Esophagus squamous epithelium (tissue), 5 donors: ENCODE measurements around the gene C12orf42. TPM values are rescaled to one million over a fixed set of nuclear protein-coding genes. Genes with fewer than 3 reads are reported as not detected.
"Not testable (repeated sequence)": the region's sequence is repeated elsewhere in the genome, so short reads cannot be mapped to it uniquely, and the experiment has no call there.

Source experiments
- DNase-seq: peaks from one replicate; lab custom pipeline; 2025; lab: John Stamatoyannopoulos, UW
- H3K27ac ChIP-seq, 4 donors: fragments of 200-600 bp; sonication (generic); one replicate each; pipeline ENCODE4 v1.5.1; 2016 to 2019; ENCODE audit warnings: mild to moderate bottlenecking in 1 of 4
- H3K27me3 ChIP-seq, 4 donors: fragments of 200-600 bp; sonication (generic); 1 replicate in 3 of 4; 2 replicates in 1 of 4; pipeline versions ENCODE4 v1.5.1 to v1.6.0; 2017 to 2021; ENCODE audit warnings: antibody characterized with exemption in 1 of 4
- H3K36me3 ChIP-seq, 3 donors: fragments of 200-600 bp; sonication (generic); one replicate each; pipeline ENCODE4 v1.5.1; 2016 to 2019
- H3K4me1 ChIP-seq, 3 donors: fragments of 200-600 bp; sonication (generic); one replicate each; pipeline ENCODE4 v1.5.1; 2017 to 2019
- H3K4me3 ChIP-seq, 4 donors: fragments of 200-600 bp; sonication (generic); 1 replicate in 3 of 4; 2 replicates in 1 of 4; pipeline ENCODE4 v1.5.1; 2016 to 2019; ENCODE audit warnings: mild to moderate bottlenecking in 2 of 4, moderate library complexity in 1 of 4
- H3K9me3 ChIP-seq, 3 donors: fragments of 200-600 bp; sonication (generic); one replicate each; pipeline ENCODE4 v1.5.1; 2016 to 2019
- CTCF ChIP-seq, 6 experiments: fragments of 450-650 bp in 4 of 6; fragments of 200-600 bp in 2 of 6; sonication (generic) in 2 of 6; IDR thresholded peaks; one replicate each; pipeline ENCODE4 v1.5.1; 2016 to 2019; ENCODE audit warnings: antibody characterized with exemption in 6 of 6, mild to moderate bottlenecking in 4 of 6, moderate library complexity in 4 of 6
- POLR2A ChIP-seq, 4 donors: fragments of 450-650 bp; IDR thresholded peaks; one replicate each; pipeline ENCODE4 v1.6.1; 2017; ENCODE audit warnings: antibody characterized with exemption in 4 of 4, mild to moderate bottlenecking in 4 of 4, moderate library complexity in 3 of 4
- WGBS, 2 donors: methylation state at CpG; one replicate each; pipeline ENCODE4 v1.1.5; 2018; 5-methylcytosine and 5-hydroxymethylcytosine counted together
- intact Hi-C: fragments of 100-400 bp; cut with DNase I; formaldehyde crosslinking; loops from one replicate; pipeline ENCODE4 v1.15.0; 2022
- total RNA-seq, 4 donors: library from RNA; depleted of rRNA; stranded (reverse); fragments of >200 nt; gene quantifications; one replicate each; pipeline ENCODE4 v1.1.0, GENCODE V29; 2016
- donor health status: DM: yes; HTN: yes; CAD: no.

The C12orf42 gene
- total RNA-seq, 4 donors from 2014 or later, result not detected

- TF ChIP-seq POLR2A (IDR thresholded peaks at IDR 0.05) (no peak), CTCF (IDR thresholded peaks at IDR 0.05) (no peak)
- no peaks in the 10 kb centered on the region for H3K9me3 ChIP-seq
- H3K27ac ChIP-seq, result no peak overlapping the region
- H3K4me1 ChIP-seq, result no peaks in the 10 kb centered on the region
- H3K36me3 ChIP-seq, result no peaks in the 10 kb centered on the region
- 43 to 57% methylated on average over 4 of the region's 4 CpGs for WGBS, 2 donors
- DNase-seq, result no peak
- H3K27me3 ChIP-seq, result no peaks in the 10 kb centered on the region
- H3K4me3 ChIP-seq, result no peak overlapping the region
- intact Hi-C loops, result no loop called here
Observed at GRCh38 chr12:103444983-103445382, 50.8 kb downstream of the C12orf42 start.

GRCh38 chr12:103442822-103443221 is 52.9 kb downstream of the C12orf42 start:
- no peak for TF ChIP-seq CTCF (IDR thresholded peaks at IDR 0.05)
- no peak for TF ChIP-seq POLR2A (IDR thresholded peaks at IDR 0.05)
- Histone ChIP-seq H3K9me3 (no peaks in the 10 kb centered on the region), H3K4me3 (no peak overlapping the region), H3K27me3 (no peaks in the 10 kb centered on the region), H3K4me1 (no peaks in the 10 kb centered on the region), H3K36me3 (no peaks in the 10 kb centered on the region), H3K27ac (no peak overlapping the region)
- 58 to 62% methylated on average over 3 of the region's 3 CpGs for WGBS, 2 donors
- DNase-seq, result no peak
- intact Hi-C loops, result no loop called here

GRCh38 chr12:103442182-103442555 is 53.6 kb downstream of the C12orf42 start:
- TF ChIP-seq POLR2A (IDR thresholded peaks at IDR 0.05), result no peak
- TF ChIP-seq CTCF (IDR thresholded peaks at IDR 0.05), result no peak
- intact Hi-C loops, result no loop called here
- Histone ChIP-seq H3K27me3 (no peaks in the 10 kb centered on the region), H3K4me1 (no peaks in the 10 kb centered on the region), H3K36me3 (no peaks in the 10 kb centered on the region), H3K4me3 (no peak overlapping the region), H3K9me3 (no peaks in the 10 kb centered on the region), H3K27ac (no peak overlapping the region)
- WGBS, 2 donors, result 66 to 71% methylated on average over 5 of the region's 5 CpGs
- no peak for DNase-seq

- no peak for DNase-seq
- peak overlapping the region in 2 of 4 donors; percentile 36 to 39 for H3K27ac ChIP-seq
- intact Hi-C loops, result no loop called here
- no peak overlapping the region for H3K4me3 ChIP-seq
- no peaks in the 10 kb centered on the region for H3K4me1 ChIP-seq
- no peaks in the 10 kb centered on the region for H3K9me3 ChIP-seq
- TF ChIP-seq POLR2A (IDR thresholded peaks at IDR 0.05), result peak in 1 of 4 donors; percentile 58
- no peak for TF ChIP-seq CTCF (IDR thresholded peaks at IDR 0.05)
- WGBS, 2 donors, result 46 to 63% methylated on average over 1 of the region's 1 CpG
- no peaks in the 10 kb centered on the region for H3K27me3 ChIP-seq
- H3K36me3 ChIP-seq, result no peaks in the 10 kb centered on the region
Observed at GRCh38 chr12:103441437-103442181, 54.2 kb downstream of the C12orf42 start.

GRCh38 chr12:103434165-103435105 is 61.3 kb downstream of the C12orf42 start:
- 97% methylated on average over 5 of the region's 33 CpGs; no CpG with 5 or more reads in 1 of the 2 donors for WGBS, 2 donors

More at GRCh38 chr12:103434165-103435105, 61.3 kb downstream of the C12orf42 start:
- intact Hi-C loops, DNase-seq, H3K9me3 ChIP-seq, H3K4me1 ChIP-seq, H3K27ac ChIP-seq, H3K27me3 ChIP-seq, H3K4me3 ChIP-seq, H3K36me3 ChIP-seq: not testable (repeated sequence)
